Lung microvascular endothelial cell (primary cell): Measurements from ENCODE around the gene PLEKHG4B. TPM values are rescaled to one million over a fixed set of nuclear protein-coding genes. Genes with fewer than 3 reads are reported as not detected.
A peak's percentile ranks its signal among the peaks of the same experiment; 100 is the strongest.
"Not testable (repeated sequence)": the region's sequence is repeated elsewhere in the genome, so short reads cannot be mapped to it uniquely, and the experiment has no call there.

Source experiments
- DNase-seq, 2 donors: peaks; one replicate each; pipeline versions ENCODE4 v3.0.0 to v3.0.0-alpha.2; 2010; ENCODE audit warnings: low read depth in 2 of 2
- total RNA-seq: library from RNA; depleted of rRNA; stranded (reverse); fragments of >200 nt; gene quantifications from 2 replicates; pipeline ENCODE4 v1.2.1, GENCODE V29; 2014

Gene PLEKHG4B, protein sequence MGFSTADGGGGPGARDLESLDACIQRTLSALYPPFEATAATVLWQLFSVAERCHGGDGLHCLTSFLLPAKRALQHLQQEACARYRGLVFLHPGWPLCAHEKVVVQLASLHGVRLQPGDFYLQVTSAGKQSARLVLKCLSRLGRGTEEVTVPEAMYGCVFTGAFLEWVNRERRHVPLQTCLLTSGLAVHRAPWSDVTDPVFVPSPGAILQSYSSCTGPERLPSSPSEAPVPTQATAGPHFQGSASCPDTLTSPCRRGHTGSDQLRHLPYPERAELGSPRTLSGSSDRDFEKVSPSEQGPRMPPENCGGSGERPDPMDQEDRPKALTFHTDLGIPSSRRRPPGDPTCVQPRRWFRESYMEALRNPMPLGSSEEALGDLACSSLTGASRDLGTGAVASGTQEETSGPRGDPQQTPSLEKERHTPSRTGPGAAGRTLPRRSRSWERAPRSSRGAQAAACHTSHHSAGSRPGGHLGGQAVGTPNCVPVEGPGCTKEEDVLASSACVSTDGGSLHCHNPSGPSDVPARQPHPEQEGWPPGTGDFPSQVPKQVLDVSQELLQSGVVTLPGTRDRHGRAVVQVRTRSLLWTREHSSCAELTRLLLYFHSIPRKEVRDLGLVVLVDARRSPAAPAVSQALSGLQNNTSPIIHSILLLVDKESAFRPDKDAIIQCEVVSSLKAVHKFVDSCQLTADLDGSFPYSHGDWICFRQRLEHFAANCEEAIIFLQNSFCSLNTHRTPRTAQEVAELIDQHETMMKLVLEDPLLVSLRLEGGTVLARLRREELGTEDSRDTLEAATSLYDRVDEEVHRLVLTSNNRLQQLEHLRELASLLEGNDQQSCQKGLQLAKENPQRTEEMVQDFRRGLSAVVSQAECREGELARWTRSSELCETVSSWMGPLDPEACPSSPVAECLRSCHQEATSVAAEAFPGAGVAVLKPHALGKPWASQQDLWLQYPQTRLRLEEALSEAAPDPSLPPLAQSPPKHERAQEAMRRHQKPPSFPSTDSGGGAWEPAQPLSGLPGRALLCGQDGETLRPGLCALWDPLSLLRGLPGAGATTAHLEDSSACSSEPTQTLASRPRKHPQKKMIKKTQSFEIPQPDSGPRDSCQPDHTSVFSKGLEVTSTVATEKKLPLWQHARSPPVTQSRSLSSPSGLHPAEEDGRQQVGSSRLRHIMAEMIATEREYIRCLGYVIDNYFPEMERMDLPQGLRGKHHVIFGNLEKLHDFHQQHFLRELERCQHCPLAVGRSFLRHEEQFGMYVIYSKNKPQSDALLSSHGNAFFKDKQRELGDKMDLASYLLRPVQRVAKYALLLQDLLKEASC (N-terminal part only)
- total RNA-seq = under 0.01 TPM in 2 replicates

DNA sequence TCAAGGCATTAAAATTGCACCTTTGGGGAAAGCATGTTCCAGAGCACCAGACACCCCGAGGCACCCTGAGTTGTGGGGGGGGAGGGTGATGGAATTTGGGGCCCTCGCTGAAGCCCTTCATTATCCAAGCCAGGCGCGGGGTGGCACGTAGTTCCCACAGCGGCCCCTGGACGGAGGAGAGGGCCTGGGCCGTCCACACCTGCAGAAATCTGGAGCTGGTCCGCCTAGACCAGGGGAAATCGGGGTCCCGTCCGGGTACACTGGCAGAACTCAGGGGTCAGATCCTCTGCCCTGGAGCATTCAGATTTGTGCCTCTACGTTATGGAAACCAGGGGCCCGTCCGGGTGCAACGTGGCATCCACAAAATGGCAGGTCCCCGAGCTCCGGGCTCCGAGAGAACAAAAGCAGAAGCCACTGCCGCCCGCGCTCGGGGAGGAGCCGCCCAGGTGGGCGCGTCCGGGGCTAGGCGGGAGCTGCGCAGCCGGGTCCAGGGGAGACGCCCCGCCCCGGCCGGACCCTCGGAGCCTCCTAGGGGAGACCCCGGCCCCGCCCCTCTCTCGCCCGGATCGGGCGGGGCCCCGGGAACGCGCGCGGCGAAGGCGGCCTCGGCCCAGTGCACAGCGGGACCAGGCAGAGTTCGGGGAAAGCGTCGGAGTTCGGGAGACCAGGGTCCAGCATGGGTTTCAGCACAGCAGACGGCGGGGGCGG lies at the start of gene PLEKHG4B:
PLEKHG4B (plus strand) TSS at position 613 of the 708 bp plus-strand sequence; CDS start at position 677, 64 bp downstream.
- DNase-seq = no peak

DNA sequence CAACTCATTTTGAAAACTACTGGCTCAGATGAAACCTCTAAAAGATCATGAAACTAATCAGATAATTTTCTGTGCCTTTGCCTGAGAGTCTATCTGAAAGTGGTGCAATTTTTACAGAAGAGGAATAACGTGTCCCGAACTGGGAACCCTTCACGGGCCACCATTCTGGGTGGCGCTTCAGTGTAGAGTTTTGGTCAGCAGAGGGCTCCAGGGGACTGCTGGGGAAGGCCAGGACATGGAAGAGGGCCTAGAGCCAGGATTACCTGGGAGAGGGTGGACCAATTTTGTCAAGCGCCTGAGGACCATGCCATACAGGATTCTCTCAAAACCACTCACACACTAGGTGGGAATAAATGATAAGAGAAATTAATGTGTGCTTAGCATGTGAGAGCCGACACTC lies 49.7 kb upstream of the PLEKHG4B start:
- peak; percentile 27 to 41 for DNase-seq

DNA sequence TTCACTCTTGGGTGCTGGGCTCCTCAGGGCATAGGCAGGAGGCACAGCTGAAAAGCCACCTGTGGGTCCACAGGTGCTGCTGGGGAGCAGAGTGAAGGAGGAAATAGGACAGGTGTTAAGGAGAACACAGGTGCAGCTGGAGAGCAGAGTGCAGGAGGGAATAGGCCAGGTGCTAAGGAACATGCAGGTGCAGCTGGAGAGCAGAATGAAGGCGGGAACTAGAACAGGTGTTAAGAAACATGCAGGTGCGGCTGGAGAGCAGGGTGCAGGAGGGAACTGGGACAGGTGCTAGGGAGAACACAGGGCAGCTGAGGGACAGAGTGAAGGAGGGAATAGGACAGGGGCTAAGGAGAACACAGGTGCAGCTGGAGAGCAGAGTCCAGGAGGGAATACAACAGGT lies 43.8 kb upstream of the PLEKHG4B start:
- no peak for DNase-seq

DNA sequence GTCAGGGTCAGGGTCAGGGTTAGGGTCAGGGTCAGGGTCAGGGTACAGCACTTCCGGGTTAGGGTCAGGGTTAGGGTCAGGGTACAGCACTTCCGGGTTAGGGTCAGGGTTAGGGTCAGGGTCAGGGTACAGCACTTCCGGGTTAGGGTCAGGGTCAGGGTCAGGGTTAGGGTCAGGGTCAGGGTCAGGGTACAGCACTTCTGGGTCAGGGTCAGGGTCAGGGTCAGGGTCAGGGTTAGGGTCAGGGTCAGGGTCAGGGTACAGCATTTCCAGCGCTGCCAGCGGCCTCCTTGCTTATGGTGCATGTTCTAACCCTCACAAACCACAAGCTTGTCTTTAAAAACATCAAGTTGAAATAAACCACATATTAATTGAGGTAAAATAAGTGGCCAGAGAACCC lies 42.4 kb upstream of the PLEKHG4B start:
- peak in 1 of 2 donors; percentile 15 for DNase-seq

DNA sequence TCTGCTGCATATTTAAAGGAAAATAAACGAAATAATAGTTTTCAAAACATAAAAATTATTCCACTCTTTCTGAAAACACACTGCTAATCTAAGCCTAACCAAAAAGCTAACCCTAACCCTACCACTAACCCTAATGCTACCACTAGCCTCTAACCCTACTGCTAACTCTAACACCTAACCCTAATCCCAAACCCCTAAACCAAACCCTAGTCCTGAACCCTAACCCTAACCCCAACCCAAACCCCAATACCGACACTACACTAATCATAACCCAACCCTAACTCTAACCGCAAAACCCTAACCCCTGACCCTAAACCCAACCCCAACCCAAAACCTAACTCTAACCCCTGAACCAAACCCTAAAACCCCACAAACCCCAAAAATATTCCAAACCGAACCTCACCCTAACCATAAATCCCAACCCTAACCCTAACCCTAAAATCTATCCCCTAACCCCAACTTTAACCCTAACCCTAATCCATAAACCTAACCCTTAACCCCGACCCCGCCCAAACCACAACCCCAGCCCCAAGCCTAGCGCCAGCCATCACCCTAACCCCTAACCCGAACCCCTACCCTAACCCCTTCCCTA lies 41.9 kb upstream of the PLEKHG4B start:
- DNase-seq = no peak

DNA sequence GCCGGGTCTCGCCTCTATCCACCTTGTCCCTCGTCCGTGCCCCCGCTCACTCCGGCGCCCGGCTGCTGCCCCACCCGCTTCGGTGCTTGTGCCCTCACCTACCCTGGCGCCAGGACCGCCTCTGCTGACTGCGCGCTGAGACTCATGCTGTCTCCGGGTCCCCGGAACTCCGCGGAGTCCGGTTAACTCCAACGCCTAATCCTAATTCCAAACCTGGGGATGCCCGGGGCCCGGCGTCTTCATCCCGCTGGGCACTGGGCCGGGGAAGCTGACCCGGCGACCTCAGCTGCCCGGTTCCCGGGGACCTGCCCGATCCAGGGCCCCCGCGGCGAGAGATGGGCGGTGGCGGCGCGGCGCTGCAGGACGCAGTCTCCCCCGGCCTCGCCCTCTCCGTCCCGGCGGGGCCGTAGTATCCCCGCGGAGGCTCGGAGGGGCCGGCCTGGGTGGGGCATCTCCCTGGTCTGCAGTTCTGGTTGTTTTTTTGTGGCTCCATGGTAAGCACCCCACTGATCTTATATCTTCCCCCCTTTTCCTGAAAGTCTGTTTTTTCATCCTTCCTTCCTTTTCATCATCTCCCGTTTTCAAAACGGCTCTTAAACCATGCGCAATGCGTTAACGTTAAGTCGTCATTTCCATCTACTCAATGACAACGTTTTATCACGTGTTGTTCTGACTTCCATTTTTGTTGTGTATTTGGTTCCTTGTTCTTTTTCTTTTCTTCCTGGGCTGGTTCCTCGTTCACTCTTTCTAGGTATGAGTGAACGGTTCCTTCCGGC lies 41.1 kb upstream of the PLEKHG4B start:
- DNase-seq = no peak

DNA sequence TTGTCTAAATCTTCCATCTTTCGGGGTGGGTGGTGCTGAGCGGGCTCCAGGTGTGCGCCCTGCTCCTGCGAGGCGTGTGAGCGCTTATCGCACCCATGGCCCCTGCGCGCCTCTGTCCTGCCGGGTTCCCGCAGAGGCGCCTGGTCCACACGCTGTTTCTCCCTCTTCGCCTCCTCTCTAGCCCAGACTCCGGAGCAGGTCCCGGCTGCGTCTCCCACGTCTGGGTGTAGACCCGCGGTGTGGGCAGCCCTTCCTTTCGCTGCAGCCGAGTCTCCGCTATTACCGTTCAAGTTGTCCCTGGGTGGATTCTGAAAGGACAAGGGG lies 40.5 kb upstream of the PLEKHG4B start:
- DNase-seq = no peak

DNA sequence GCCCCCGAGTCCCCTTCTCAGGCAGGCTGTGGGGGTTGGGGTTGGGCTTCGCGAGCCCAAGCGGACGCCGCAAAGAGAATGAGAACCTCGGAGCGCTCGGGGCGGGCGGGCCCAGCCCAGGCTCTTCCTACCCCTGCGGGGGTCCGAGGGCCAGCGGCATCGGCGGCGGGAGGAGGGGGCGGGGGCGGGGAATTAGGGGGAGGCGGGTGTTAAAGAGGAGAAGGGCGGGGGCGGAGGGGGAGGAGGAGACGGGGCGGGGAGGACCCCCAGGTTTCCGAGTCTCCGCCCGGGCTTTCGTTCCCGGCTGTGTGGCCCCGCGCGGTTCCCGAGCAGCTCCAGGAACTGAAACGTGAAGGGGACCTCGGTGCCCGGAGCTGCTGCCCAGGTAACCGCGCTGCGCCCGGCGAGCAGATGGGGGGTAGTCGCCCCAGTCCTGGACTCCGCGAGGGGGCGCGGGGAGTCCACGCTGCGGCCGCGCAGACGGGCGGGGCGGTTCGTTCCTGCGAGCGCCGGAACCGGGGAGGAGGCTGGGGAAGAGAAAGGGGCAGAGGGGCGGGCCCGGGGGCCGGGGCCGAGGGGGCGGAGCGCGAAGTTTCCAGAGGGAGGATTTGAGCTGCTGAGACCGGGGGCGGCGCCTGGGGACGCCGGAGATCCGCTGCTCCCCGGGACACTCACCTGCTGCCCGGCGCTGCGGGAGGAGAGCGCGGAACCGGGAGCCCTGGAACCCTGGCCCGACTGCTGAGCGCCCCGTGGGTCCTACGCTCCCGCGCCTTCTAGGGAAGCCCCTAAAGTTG lies 38.4 kb upstream of the PLEKHG4B start:
- peak; percentile 11 to 34 for DNase-seq

DNA sequence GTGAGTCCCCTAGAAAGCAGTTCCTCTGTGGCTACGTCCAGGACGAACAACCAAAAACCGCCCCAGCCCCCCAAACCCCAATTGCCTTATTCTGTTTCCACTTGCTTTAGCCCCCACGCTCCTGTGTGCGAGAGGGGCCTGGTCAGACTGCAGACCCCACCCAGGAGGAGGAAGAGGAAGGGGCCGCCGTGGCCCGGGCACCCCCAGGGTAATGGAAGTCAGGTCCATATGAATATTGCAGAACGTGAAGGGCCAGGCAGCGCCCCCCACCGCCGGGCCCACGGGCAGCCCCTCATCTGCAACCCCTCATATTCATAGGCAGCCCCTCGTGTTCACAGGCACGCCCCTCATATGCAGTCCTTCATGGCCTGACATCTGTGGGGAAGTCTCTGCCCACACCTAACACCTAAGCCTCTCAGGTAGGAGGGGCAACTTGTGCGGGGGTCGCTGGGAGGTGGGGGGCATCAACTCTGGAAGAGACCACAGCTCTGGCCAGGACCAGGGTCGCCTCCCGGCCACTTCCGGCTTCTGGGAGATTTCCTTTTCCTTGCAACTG lies 37.7 kb upstream of the PLEKHG4B start:
- DNase-seq = no peak

DNA sequence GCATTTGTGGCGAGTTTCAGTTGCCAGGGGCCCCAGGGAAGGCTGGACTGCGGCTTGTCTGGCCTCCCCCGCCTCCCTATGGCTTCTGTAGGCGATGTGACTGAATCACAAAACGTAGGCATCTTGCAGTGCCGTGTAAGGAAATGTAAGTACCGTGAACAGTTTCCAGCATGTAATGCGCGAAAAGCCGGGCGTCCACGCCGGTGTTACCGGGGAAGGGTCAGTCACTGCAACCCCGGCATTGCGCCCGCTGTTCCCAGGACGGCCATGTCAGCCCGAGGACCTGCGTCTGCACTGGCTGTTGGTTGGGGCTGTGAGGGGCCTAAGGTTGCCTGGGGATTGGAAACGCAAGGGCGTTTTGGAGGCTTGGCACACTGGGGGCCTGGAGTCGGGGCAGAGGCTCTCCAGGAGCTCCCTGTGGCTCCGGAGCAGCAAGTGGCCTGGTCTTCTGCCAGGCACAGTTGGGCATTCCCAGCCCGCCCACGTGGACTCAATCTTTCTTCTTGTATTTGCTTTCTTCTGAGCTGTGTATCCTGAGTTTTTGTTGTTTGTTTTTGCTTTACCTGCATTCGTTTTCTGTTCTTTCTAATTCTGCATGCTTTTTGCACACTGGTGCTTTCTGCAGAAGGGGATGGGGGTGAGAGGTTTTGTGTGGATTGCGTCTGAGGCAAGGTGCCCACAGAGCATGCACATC lies 36.9 kb upstream of the PLEKHG4B start:
- DNase-seq = no peak

DNA sequence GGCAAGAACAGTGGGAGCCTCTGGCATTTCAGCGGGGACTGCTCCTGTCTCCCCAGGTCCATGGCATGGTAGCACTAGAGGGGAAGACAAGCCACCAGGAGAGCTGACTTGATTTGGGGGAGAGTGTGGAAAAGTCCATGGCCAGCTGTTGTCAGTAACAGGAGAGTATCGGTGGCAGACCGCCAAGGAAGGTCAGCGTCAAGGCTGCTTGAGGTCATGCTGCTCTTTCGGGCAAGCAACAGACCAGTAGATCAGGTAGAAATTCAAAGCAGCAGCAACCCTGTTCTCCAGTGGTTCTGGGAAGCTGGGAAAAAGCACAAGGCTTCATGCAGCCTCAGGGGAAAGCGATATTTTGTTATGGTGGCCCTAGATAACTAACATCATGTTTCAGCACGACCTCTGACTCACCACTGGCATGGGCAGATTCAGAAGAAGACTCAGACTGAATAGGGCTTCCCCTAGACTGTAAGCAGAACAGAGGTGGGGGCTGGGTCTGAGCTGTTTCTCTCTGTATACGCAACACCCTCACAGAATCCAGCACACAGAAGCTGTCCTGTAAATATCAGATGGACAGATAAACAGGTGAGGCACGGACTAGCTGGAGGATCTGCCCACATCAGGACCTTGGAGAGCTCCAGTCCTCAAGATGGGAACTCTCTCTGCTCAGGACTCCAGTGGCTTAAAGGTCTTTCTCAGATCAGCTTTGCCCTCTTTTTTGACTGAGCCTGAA lies 35.2 kb upstream of the PLEKHG4B start:
- DNase-seq = peak; percentile 26 to 49

DNA sequence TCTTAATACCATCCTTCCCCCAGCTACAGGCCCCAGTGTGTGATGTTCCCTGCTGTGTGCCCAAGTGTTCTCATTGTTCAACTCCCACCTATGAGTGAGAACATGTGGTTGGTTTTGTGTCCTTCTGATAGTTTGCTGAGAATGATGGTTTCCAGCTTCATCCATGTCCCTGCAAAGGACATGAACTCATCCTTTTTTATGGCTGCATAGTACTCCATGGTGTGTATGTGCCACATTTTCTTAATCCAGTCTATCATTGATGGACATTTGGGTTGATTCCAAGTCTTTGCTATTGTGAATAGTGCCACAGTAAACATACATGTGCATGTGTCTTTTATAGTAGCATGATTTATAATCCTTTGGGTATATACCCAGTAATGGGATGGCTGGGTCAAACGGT lies 31.7 kb upstream of the PLEKHG4B start:
- DNase-seq = not testable (repeated sequence)

DNA sequence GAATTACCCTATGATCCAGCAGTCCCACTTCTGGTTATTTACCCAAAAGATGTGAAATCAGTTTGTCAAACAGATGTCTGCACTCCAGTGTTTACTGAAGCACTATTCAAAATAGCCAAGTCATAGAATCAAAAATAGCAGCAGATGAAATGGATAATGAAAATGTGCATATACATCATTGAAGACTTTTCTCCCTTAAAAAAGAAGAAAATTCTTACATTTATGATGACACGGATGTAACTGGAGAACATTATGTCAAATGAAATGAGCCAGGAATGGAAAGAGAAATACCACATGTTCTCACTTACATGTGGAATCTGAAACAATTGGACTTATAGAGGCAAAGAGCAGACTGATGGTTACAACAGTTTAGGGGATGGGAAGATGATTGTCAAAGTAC lies 21.5 kb upstream of the PLEKHG4B start:
- no peak for DNase-seq

DNA sequence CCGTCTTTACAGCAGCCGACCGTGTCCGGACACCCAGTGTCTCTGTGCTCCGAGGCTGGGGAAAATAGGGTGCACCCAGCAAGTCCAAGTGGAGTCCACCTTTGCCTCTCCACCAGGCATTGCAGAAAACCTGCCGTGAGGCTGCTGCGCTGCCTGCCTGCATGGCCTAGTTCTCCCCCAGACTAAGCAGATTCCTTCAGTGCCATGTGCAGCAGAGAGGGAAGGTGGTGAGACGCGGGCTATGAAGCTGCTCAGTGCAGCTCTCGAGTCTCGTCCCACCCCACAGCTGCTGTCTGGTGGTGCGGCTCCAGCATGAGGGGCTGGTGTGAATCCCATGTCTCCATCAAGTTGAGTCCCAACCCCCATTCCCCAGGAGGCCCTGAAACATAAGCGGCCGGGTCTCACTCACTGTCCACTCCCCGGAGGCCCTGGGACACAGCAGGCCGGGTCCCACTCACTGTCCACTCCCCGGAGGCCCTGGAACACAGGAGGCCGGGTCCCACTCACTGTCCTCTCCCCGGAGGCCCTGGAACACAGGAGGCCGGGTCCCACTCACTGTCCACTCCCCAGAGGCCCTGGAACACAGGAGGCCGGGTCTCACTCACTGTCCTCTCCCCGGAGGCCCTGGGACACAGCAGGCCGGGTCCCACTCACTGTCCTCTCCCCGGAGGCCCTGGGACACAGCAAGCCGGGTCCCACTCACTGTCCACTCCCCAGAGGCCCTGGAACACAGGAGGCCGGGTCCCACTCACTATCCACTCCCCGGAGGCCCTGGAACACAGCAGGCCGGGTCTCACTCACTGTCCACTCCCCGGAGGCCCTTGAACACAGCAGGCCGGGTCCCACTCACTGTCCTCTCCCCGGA lies 19.4 kb upstream of the PLEKHG4B start:
- not testable (repeated sequence) for DNase-seq

DNA sequence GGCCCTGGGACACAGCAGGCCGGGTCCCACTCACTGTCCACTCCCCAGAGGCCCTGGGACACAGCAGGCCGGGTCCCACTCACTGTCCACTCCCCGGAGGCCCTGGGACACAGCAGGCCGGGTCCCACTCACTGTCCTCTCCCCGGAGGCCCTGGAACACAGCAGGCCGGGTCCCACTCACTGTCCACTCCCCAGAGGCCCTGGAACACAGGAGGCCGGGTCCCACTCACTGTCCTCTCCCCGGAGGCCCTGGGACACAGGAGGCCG lies 18.9 kb upstream of the PLEKHG4B start:
- not testable (repeated sequence) for DNase-seq

DNA sequence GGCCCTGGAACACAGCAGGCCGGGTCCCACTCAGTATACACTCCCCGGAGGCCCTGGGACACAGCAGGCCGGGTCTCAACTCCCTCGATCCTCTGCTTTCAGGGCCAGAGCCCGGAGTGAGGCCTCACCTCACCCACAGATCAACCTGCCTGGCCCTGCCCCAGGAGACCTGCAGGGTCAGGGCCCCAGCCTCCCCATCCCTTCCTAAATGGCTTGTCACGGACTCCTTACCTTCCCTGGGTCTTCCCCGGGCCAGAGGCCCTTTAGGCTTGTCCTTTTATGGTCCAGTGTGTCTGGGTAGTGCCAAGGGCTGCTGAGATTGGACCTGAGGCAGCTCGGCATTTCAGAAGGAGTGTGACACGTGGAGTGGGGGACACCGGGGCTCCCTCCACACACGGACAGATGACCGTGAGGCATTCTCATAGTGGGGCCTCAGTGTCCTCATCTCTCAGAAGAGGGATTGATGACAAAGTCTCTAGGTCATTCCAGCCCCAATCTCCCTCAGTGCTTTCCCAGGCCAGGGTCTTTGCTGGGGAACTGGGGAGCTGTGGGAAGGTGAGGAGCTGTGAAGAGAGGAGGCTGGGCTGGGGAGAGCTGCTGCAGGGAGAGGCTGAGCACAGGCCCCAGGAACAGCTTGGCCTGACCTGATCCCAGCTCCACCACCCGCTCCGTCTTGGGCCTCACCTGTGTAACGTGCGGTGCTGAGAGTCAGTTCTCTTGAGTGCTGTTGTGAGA lies 18.0 kb upstream of the PLEKHG4B start:
- no peak for DNase-seq
